HepG2 (cell line): Measurements from ENCODE around the gene ANXA11. TPM values are rescaled to one million over a fixed set of nuclear protein-coding genes. Genes with fewer than 3 reads are reported as not detected.

ENCODE experiments used
- HNRNPUL1 ChIP-seq: fragments of 200-400 bp; formaldehyde crosslinking; IDR thresholded peaks from 2 replicates; pipeline ENCODE4 v1.6.1; 2017; ENCODE audit warnings: low read depth, mild to moderate bottlenecking, low read length, moderate library complexity
- NRL ChIP-seq: sonication (generic); formaldehyde crosslinking; IDR thresholded peaks from 2 replicates; pipeline ENCODE4 v1.5.0; 2020; ENCODE audit warnings: missing genetic modification reagents, mild to moderate bottlenecking, moderate library complexity, borderline replicate concordance
- PAX8 ChIP-seq: sonication (generic); formaldehyde crosslinking; IDR thresholded peaks from 2 replicates; pipeline ENCODE4 v1.8.0; 2022; ENCODE audit warnings: mild to moderate bottlenecking, missing genetic modification reagents, borderline replicate concordance
- POLR2G ChIP-seq: fragments of 200-400 bp; formaldehyde crosslinking; IDR thresholded peaks from 2 replicates; pipeline ENCODE4 v1.6.1; 2018; ENCODE audit warnings: mild to moderate bottlenecking, low read depth, low read length, moderate library complexity
- SOX6 ChIP-seq, 2 experiments: fragments of 450-650 bp in 1 of 2; sonication (generic) in 1 of 2; formaldehyde crosslinking in 1 of 2; IDR thresholded peaks; 2 replicates each; pipeline versions ENCODE4 v1.4.0 to v1.6.1; 2017 to 2020; ENCODE audit warnings: antibody characterized with exemption in 1 of 2, mild to moderate bottlenecking in 1 of 2, missing genetic modification reagents in 1 of 2
- TP53 ChIP-seq: sonication (generic); formaldehyde crosslinking; conservative IDR thresholded peaks from 2 replicates; pipeline ENCODE4 v1.4.0; 2020; ENCODE audit warnings: missing genetic modification reagents
- ZNF101 ChIP-seq: sonication (generic); formaldehyde crosslinking; IDR thresholded peaks from 2 replicates; pipeline ENCODE4 v1.4.0; 2020; ENCODE audit warnings: mild to moderate bottlenecking, low read depth, missing genetic modification reagents, borderline replicate concordance
- ZNF331 ChIP-seq: sonication (generic); formaldehyde crosslinking; IDR thresholded peaks from 2 replicates; pipeline ENCODE4 v1.4.0; 2020; ENCODE audit warnings: missing genetic modification reagents
- ZNF367 ChIP-seq: sonication (generic); formaldehyde crosslinking; IDR thresholded peaks from 2 replicates; pipeline ENCODE4 v1.4.0; 2020; ENCODE audit warnings: missing genetic modification reagents, borderline replicate concordance
- polyA plus RNA-seq, 8 experiments: library from polyadenylated mRNA; depleted of rRNA in 3 of 8; stranded (reverse) in 7 of 8; unstranded in 1 of 8; fragments of >200 nt; fragmentation: Illumina TruSeq in 4 of 8; extraction: Trizol in 4 of 8; gene quantifications; 2 replicates each; pipeline versions ENCODE4 v1.2.1 to v1.2.3, GENCODE V29; 2011 to 2016; ENCODE audit warnings: low read depth in 4 of 8, missing spikeins in 1 of 8, mixed read lengths in 1 of 8; ENCODE audit not compliant: insufficient read depth in 1 of 8
- total RNA-seq, 5 experiments: library from RNA; depleted of rRNA; stranded (reverse); fragments of >200 nt; fragmentation: Illumina TruSeq; extraction: Trizol; gene quantifications; 2 replicates each; pipeline ENCODE4 v1.2.3, GENCODE V29; 2016; ENCODE audit warnings: low read depth in 1 of 5
- TF ChIP-seq, protein P1 (sequence below): IDR thresholded peaks from 2 replicates; pipeline ENCODE4 v1.4.0; 2020; ENCODE audit warnings: mild to moderate bottlenecking, missing genetic modification reagents
- TF ChIP-seq, protein P2 (sequence below): sonication (generic); formaldehyde crosslinking; IDR thresholded peaks from 2 replicates; pipeline ENCODE4 v1.8.0; 2022; ENCODE audit warnings: low read depth, missing genetic modification reagents
- TF ChIP-seq, protein P3 (sequence below), 2 experiments: sonication (generic) in 1 of 2; formaldehyde crosslinking in 1 of 2; IDR thresholded peaks; 2 replicates each; pipeline versions ENCODE4 v1.4.0 to v1.6.1; 2016 to 2020; ENCODE audit warnings: borderline replicate concordance in 1 of 2, low read depth in 1 of 2, mild to moderate bottlenecking in 1 of 2, missing genetic modification reagents in 1 of 2
- TF ChIP-seq, protein P4 (sequence below): sonication (generic); formaldehyde crosslinking; IDR thresholded peaks from 2 replicates; pipeline ENCODE4 v1.4.0; 2020; ENCODE audit warnings: missing genetic modification reagents
- TF ChIP-seq, protein P5 (sequence below): IDR thresholded peaks from 2 replicates; pipeline ENCODE4 v1.6.1; 2016; ENCODE audit warnings: missing genetic modification reagents, missing compliant biosample characterization

ANXA11 gene
- total and polyA plus RNA-seq, 2 of the 13 experiments (the other 11 are each of a cell fraction or from before 2014, with no cell fraction given), result 30.6 to 51.5 TPM

DNA sequence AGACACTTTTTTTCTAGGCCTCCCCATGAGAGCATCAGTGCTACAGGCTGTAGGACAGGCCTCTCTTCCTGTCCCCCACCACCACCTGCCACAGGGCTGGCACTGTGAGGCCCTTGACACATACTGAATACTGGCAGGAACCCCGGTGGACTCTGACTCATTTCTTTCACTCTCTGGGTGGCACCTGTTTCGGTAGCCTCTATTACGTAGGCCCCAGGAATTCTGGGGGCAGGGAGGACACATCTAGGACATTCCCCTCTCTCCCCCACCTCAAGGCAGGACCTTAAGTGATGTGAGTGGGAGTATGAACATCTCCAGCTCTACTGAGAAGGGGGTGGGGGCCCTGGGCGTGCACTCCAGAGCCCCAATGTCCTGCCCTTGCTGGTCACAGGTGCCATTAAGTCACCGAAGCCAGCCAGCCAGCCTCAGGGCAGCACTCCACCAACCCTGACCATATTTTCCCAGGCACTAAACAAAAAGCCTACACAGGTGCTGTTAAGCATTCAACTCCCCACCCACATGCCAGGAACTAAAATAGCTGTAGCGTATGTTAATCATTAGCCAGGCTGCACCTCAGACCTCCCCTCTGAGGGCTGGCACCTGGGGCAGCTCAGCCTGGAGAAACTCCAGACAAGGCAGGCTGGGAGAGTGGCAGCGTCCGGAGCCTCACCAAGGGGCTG is 8.9 kb downstream of the ANXA11 start (continued):
- TF ChIP-seq, protein P1, sequence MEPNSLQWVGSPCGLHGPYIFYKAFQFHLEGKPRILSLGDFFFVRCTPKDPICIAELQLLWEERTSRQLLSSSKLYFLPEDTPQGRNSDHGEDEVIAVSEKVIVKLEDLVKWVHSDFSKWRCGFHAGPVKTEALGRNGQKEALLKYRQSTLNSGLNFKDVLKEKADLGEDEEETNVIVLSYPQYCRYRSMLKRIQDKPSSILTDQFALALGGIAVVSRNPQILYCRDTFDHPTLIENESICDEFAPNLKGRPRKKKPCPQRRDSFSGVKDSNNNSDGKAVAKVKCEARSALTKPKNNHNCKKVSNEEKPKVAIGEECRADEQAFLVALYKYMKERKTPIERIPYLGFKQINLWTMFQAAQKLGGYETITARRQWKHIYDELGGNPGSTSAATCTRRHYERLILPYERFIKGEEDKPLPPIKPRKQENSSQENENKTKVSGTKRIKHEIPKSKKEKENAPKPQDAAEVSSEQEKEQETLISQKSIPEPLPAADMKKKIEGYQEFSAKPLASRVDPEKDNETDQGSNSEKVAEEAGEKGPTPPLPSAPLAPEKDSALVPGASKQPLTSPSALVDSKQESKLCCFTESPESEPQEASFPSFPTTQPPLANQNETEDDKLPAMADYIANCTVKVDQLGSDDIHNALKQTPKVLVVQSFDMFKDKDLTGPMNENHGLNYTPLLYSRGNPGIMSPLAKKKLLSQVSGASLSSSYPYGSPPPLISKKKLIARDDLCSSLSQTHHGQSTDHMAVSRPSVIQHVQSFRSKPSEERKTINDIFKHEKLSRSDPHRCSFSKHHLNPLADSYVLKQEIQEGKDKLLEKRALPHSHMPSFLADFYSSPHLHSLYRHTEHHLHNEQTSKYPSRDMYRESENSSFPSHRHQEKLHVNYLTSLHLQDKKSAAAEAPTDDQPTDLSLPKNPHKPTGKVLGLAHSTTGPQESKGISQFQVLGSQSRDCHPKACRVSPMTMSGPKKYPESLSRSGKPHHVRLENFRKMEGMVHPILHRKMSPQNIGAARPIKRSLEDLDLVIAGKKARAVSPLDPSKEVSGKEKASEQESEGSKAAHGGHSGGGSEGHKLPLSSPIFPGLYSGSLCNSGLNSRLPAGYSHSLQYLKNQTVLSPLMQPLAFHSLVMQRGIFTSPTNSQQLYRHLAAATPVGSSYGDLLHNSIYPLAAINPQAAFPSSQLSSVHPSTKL, result peak; percentile 11; the same call in 1 of the 2 replicates
- TF ChIP-seq NRL (CRISPR knock-in tag) (0 out of 2 replicates have a peak, but pooled peaks have one; percentile 25), ZNF367 (no peak), HNRNPUL1 (0 out of 2 replicates have a peak, but pooled peaks have one; percentile 36), PAX8 (no peak), ZNF331 (CRISPR knock-in tag) (0 out of 2 replicates have a peak, but pooled peaks have one; percentile 24), ZNF101 (no peak), POLR2G (peak; percentile 32; the same call in 1 of the 2 replicates), TP53 (no peak), SOX6 (IDR thresholded peaks at IDR 0.05) (no peak), SOX6 (CRISPR knock-in tag; IDR thresholded peaks at IDR 0.05) (0 out of 2 replicates have a peak, but pooled peaks have one; percentile 5)
- TF ChIP-seq, protein P2, sequence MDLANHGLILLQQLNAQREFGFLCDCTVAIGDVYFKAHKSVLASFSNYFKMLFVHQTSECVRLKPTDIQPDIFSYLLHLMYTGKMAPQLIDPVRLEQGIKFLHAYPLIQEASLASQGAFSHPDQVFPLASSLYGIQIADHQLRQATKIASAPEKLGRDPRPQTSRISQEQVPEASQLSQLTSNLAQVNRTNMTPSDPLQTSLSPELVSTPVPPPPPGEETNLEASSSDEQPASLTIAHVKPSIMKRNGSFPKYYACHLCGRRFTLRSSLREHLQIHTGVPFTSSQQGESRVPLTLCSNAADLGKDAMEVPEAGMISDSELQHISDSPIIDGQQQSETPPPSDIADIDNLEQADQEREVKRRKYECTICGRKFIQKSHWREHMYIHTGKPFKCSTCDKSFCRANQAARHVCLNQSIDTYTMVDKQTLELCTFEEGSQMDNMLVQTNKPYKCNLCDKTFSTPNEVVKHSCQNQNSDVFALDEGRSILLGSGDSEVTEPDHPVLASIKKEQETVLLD (CRISPR knock-in tag), result no peak
- TF ChIP-seq, protein P3, sequence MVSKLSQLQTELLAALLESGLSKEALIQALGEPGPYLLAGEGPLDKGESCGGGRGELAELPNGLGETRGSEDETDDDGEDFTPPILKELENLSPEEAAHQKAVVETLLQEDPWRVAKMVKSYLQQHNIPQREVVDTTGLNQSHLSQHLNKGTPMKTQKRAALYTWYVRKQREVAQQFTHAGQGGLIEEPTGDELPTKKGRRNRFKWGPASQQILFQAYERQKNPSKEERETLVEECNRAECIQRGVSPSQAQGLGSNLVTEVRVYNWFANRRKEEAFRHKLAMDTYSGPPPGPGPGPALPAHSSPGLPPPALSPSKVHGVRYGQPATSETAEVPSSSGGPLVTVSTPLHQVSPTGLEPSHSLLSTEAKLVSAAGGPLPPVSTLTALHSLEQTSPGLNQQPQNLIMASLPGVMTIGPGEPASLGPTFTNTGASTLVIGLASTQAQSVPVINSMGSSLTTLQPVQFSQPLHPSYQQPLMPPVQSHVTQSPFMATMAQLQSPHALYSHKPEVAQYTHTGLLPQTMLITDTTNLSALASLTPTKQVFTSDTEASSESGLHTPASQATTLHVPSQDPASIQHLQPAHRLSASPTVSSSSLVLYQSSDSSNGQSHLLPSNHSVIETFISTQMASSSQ (IDR thresholded peaks at IDR 0.05; ENCODE audit: low read depth), result peak; percentile 96
- TF ChIP-seq, protein P3 (CRISPR knock-in tag; IDR thresholded peaks at IDR 0.05; ENCODE audit: borderline replicate concordance), result peak; percentile 96
- TF ChIP-seq, protein P4, sequence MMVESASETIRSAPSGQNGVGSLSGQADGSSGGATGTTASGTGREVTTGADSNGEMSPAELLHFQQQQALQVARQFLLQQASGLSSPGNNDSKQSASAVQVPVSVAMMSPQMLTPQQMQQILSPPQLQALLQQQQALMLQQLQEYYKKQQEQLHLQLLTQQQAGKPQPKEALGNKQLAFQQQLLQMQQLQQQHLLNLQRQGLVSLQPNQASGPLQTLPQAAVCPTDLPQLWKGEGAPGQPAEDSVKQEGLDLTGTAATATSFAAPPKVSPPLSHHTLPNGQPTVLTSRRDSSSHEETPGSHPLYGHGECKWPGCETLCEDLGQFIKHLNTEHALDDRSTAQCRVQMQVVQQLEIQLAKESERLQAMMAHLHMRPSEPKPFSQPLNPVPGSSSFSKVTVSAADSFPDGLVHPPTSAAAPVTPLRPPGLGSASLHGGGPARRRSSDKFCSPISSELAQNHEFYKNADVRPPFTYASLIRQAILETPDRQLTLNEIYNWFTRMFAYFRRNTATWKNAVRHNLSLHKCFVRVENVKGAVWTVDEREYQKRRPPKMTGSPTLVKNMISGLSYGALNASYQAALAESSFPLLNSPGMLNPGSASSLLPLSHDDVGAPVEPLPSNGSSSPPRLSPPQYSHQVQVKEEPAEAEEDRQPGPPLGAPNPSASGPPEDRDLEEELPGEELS (CRISPR knock-in tag), result 0 out of 2 replicates have a peak, but pooled peaks have one; percentile 25
- TF ChIP-seq, protein P5, sequence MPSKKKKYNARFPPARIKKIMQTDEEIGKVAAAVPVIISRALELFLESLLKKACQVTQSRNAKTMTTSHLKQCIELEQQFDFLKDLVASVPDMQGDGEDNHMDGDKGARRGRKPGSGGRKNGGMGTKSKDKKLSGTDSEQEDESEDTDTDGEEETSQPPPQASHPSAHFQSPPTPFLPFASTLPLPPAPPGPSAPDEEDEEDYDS (CRISPR knock-in tag), result peak; percentile 41; the same call in 1 of the 2 replicates
